Ovary (tissue), 9 donors: Measurements from ENCODE around the gene ITPRIPL2. TPM values are rescaled to one million over a fixed set of nuclear protein-coding genes. Genes with fewer than 3 reads are reported as not detected.

Experiments used
- DNase-seq, 5 donors: peaks; one replicate each; pipeline ENCODE4 v3.0.0-alpha.2; 2019 to 2020
- H3K27ac ChIP-seq, 2 donors: fragments of 200-600 bp; one replicate each; pipeline versions ENCODE4 v1.5.1 to v1.8.0; 2019 to 2022
- H3K27me3 ChIP-seq: fragments of 200-600 bp; one replicate; pipeline ENCODE4 v1.8.0; 2022
- H3K36me3 ChIP-seq: fragments of 200-600 bp; sonication (generic); one replicate; pipeline ENCODE4 v1.5.1; 2019
- H3K4me1 ChIP-seq: one replicate; pipeline ENCODE4 v1.8.1; 2013; ENCODE audit warnings: mild to moderate bottlenecking, moderate library complexity; ENCODE audit not compliant: insufficient read depth
- H3K4me3 ChIP-seq: fragments of 200-600 bp; sonication (generic); one replicate; pipeline ENCODE4 v1.5.1; 2017
- H3K9me3 ChIP-seq, 2 donors: fragments of 200-600 bp in 1 of 2; sonication (generic) in 1 of 2; one replicate each; pipeline versions ENCODE4 v1.5.1 to v1.8.1; 2013 to 2019; ENCODE audit warnings: mild to moderate bottlenecking in 1 of 2, moderate library complexity in 1 of 2
- CTCF ChIP-seq, 3 donors: fragments of 450-650 bp in 2 of 3; fragments of 200-600 bp in 1 of 3; IDR thresholded peaks; one replicate each; pipeline versions ENCODE4 v1.5.1 to v1.8.0; 2016 to 2022; ENCODE audit warnings: antibody characterized with exemption in 3 of 3, mild to moderate bottlenecking in 1 of 3
- EP300 ChIP-seq: sonication (generic); formaldehyde crosslinking; IDR thresholded peaks from one replicate; pipeline ENCODE4 v1.6.1; 2017; ENCODE audit warnings: antibody characterized with exemption
- POLR2A ChIP-seq: fragments of 450-650 bp; IDR thresholded peaks from one replicate; pipeline ENCODE4 v1.6.1; 2017; ENCODE audit warnings: antibody characterized with exemption, mild to moderate bottlenecking, moderate library complexity
- WGBS, 3 donors: extraction: QIAGEN DNeasy Blood & Tissue Kit in 1 of 3; methylation state at CpG; one replicate each; pipeline versions ENCODE4 v1.1.5 to v1.1.7; 2013 to 2017; 5-methylcytosine and 5-hydroxymethylcytosine counted together
- intact Hi-C, 4 donors: fragments of 100-400 bp; cut with DNase I; formaldehyde crosslinking; loops; one replicate each; pipeline versions ENCODE4 v1.11.0 to v1.15.1; 2022 to 2023
- polyA plus RNA-seq, 2 donors: library from polyadenylated mRNA; stranded (reverse); fragments of 200-250 nt in 1 of 2; fragments of 350-450 nt in 1 of 2; fragmentation: Illumina TruSeq in 1 of 2; extraction: RNeasy Lipid Tissue Mini Kit (QIAGEN cat#74804) in 1 of 2; gene quantifications; one replicate each; pipeline ENCODE4 v1.2.3, GENCODE V29; 2013 to 2014
- total RNA-seq, 7 donors: library from RNA; depleted of rRNA in 2 of 7; stranded (reverse); fragments of >200 nt in 2 of 7; fragmentation: NEBNext Ultra II Directional in 3 of 7; extraction: Animal tissue kit (Norgen Biotek cat#: 25700) in 3 of 7; gene quantifications; one replicate each; pipeline versions ENCODE4 v1.1.0 to v1.2.4, GENCODE V29; 2016 to 2023
- donor health status: DM: no; HTN: no; CAD: no; lungs with moderate emphysema.
- donor health status: DM: no; HTN: no; CAD: no.
- donor health status: Bipolar disorder and iron deficiency.
- donor health status: DM: yes; HTN: yes; CAD: no.
- donor health status: DM: no; HTN: no; CAD: no.
- donor health status: DM: yes; HTN: yes; CAD: no.

ITPRIPL2 gene
- total and polyA plus RNA-seq, 9 donors, result 11.4 to 58.5 (median 42.3) TPM

GRCh38 chr16:19094542-19095365, 19.0 kb upstream of the ITPRIPL2 start:
- WGBS, 3 donors, result 64 to 72% (median 72%) methylated on average over 11 of the region's 11 CpGs
- Histone ChIP-seq H3K4me1 (no peaks in the 10 kb centered on the region), H3K9me3 (no peaks in the 10 kb centered on the region), H3K4me3 (no peak overlapping the region), H3K27me3 (no peaks in the 10 kb centered on the region), H3K36me3 (no peaks in the 10 kb centered on the region), H3K27ac (no peak overlapping the region)
- intact Hi-C loops, result loop anchor here in 1 of 4 donors (5.0 kb wide), 1 partner anchor 78 kb away; no protein-coding TSS in a partner anchor
- DNase-seq, result no peak
- TF ChIP-seq POLR2A, result no peak
- no peak for TF ChIP-seq EP300
- no peak for TF ChIP-seq CTCF (IDR thresholded peaks at IDR 0.05)

GRCh38 chr16:19095654-19096053, 18.1 kb upstream of the ITPRIPL2 start:
- Histone ChIP-seq H3K27me3 (no peaks in the 10 kb centered on the region), H3K36me3 (no peaks in the 10 kb centered on the region), H3K27ac (no peak overlapping the region), H3K4me3 (no peak overlapping the region), H3K4me1 (no peaks in the 10 kb centered on the region), H3K9me3 (no peaks in the 10 kb centered on the region)
- no peak for DNase-seq
- WGBS, 3 donors, result 69 to 74% (median 74%) methylated on average over 5 of the region's 5 CpGs
- TF ChIP-seq EP300 (no peak), POLR2A (no peak), CTCF (IDR thresholded peaks at IDR 0.05) (no peak)
- intact Hi-C loops, result no loop called here

GRCh38 chr16:19098173-19098572, 15.6 kb upstream of the ITPRIPL2 start:
- intact Hi-C loops, result no loop called here
- no peak for TF ChIP-seq POLR2A
- no peak for TF ChIP-seq EP300
- Histone ChIP-seq H3K27ac (no peak overlapping the region), H3K27me3 (no peaks in the 10 kb centered on the region), H3K36me3 (no peaks in the 10 kb centered on the region), H3K4me3 (no peak overlapping the region), H3K9me3 (no peaks in the 10 kb centered on the region), H3K4me1 (no peaks in the 10 kb centered on the region)
- DNase-seq, result no peak
- 75 to 82% (median 76%) methylated on average over 1 of the region's 1 CpG for WGBS, 3 donors

GRCh38 chr16:19102187-19102872, 11.4 kb upstream of the ITPRIPL2 start:
- intact Hi-C loops, result loop anchor here in 1 of 4 donors (10.0 kb wide), 1 partner anchor 52 kb away; no protein-coding TSS in a partner anchor
- whole genome bisulfite sequencing, 3 donors, result 39 to 48% (median 41%) methylated on average over 16 of the region's 16 CpGs
- H3K4me1 ChIP-seq, result no peaks in the 10 kb centered on the region
- no peak overlapping the region for H3K27ac ChIP-seq
- no peaks in the 10 kb centered on the region for H3K27me3 ChIP-seq
- no peaks in the 10 kb centered on the region for H3K9me3 ChIP-seq
- no peak overlapping the region for H3K4me3 ChIP-seq
- TF ChIP-seq POLR2A (no peak), EP300 (no peak), CTCF (IDR thresholded peaks at IDR 0.05) (no peak)
- H3K36me3 ChIP-seq, result no peaks in the 10 kb centered on the region
- DNase-seq, result no peak
